SK-N-SH treated with all-trans-retinoic acid at 6 μM for 48 hours (cell line): Measurements from ENCODE around the gene ATP6V1C2.

Experiments used
- ATAC-seq: fragments of 200-7000 bp; cut with Tn5 transposase; 3 replicates; pipeline ENCODE4 v1.9.1; 2020; ENCODE audit warnings: mild to moderate bottlenecking, moderate library complexity
- ARNTL ChIP-seq: fragments of 450-650 bp; formaldehyde crosslinking; IDR thresholded peaks from 2 replicates; pipeline ENCODE4 v1.5.0; 2020; ENCODE audit warnings: low read depth, mild to moderate bottlenecking, moderate library complexity, borderline replicate concordance
- BACH2 ChIP-seq: fragments of 250-450 bp; sonication (Bioruptor Pico); IDR thresholded peaks from 2 replicates; pipeline ENCODE4 v1.9.0; 2021; ENCODE audit warnings: mild to moderate bottlenecking, borderline replicate concordance
- CSDC2 ChIP-seq: fragments of 250-450 bp; sonication (Bioruptor Pico); IDR thresholded peaks from 2 replicates; pipeline ENCODE4 v1.5.0; 2020; ENCODE audit warnings: mild to moderate bottlenecking, moderate library complexity
- ESRRG ChIP-seq: fragments of 250-450 bp; sonication (Bioruptor Pico); IDR thresholded peaks from 2 replicates; pipeline ENCODE4 v1.6.1; 2021; ENCODE audit warnings: mild to moderate bottlenecking
- GLIS3 ChIP-seq: fragments of 250-450 bp; sonication (Bioruptor Pico); IDR thresholded peaks from 2 replicates; pipeline ENCODE4 v1.5.0; 2020; ENCODE audit warnings: mild to moderate bottlenecking, moderate library complexity
- ISL1 ChIP-seq: fragments of 250-450 bp; sonication (Bioruptor Pico); IDR thresholded peaks from 2 replicates; pipeline ENCODE4 v2.1.2; 2022; ENCODE audit warnings: mild to moderate bottlenecking, moderate library complexity
- PATZ1 ChIP-seq: fragments of 250-450 bp; sonication (Bioruptor Pico); IDR thresholded peaks from 2 replicates; pipeline ENCODE4 v1.8.0; 2020; ENCODE audit warnings: mild to moderate bottlenecking, moderate library complexity, borderline replicate concordance
- PPARA ChIP-seq: fragments of 250-450 bp; sonication (Bioruptor Pico); IDR thresholded peaks from 2 replicates; pipeline ENCODE4 v1.5.0; 2020; ENCODE audit warnings: mild to moderate bottlenecking, borderline replicate concordance
- SNAI2 ChIP-seq: fragments of 250-450 bp; sonication (Bioruptor Pico); IDR thresholded peaks from 2 replicates; pipeline ENCODE4 v1.5.0; 2020; ENCODE audit warnings: mild to moderate bottlenecking, moderate library complexity
- TCF4 ChIP-seq: fragments of 250-450 bp; sonication (Bioruptor Pico); IDR thresholded peaks from 2 replicates; pipeline ENCODE4 v1.8.0; 2021; ENCODE audit warnings: mild to moderate bottlenecking, moderate library complexity, borderline replicate concordance
- TOX ChIP-seq: fragments of 250-450 bp; sonication (Bioruptor Pico); IDR thresholded peaks from 2 replicates; pipeline ENCODE4 v1.8.0; 2021; ENCODE audit warnings: mild to moderate bottlenecking, moderate library complexity, borderline replicate concordance
- ZC3H10 ChIP-seq: fragments of 250-450 bp; sonication (Bioruptor Pico); IDR thresholded peaks from 2 replicates; pipeline ENCODE4 v1.5.1; 2021; ENCODE audit warnings: mild to moderate bottlenecking, moderate library complexity
- ZFP3 ChIP-seq: fragments of 250-450 bp; sonication (Bioruptor Pico); IDR thresholded peaks from 2 replicates; pipeline ENCODE4 v1.5.0; 2020; ENCODE audit warnings: mild to moderate bottlenecking, moderate library complexity
- ZNF565 ChIP-seq: fragments of 450-650 bp; formaldehyde crosslinking; conservative IDR thresholded peaks from 2 replicates; pipeline ENCODE4 v1.5.0; 2020; ENCODE audit warnings: low read depth, mild to moderate bottlenecking, moderate library complexity
- ZNF70 ChIP-seq: fragments of 450-650 bp; formaldehyde crosslinking; IDR thresholded peaks from 2 replicates; pipeline ENCODE4 v1.5.0; 2020; ENCODE audit warnings: mild to moderate bottlenecking, moderate library complexity
- ZNF8 ChIP-seq: fragments of 450-650 bp; formaldehyde crosslinking; IDR thresholded peaks from 2 replicates; pipeline ENCODE4 v1.5.0; 2020; ENCODE audit warnings: mild to moderate bottlenecking, moderate library complexity
- TF ChIP-seq, protein P1 (sequence below): fragments of 250-450 bp; sonication (Bioruptor Pico); IDR thresholded peaks from 2 replicates; pipeline ENCODE4 v1.5.0; 2020; ENCODE audit warnings: mild to moderate bottlenecking, moderate library complexity
- TF ChIP-seq, protein P2 (sequence below): fragments of 250-450 bp; sonication (Bioruptor Pico); IDR thresholded peaks from 2 replicates; pipeline ENCODE4 v1.5.1; 2020; ENCODE audit warnings: low read depth, mild to moderate bottlenecking, moderate library complexity
- TF ChIP-seq, protein P3 (sequence below): fragments of 250-450 bp; sonication (Bioruptor Pico); IDR thresholded peaks from 2 replicates; pipeline ENCODE4 v1.8.0; 2021; ENCODE audit warnings: low read depth, mild to moderate bottlenecking, moderate library complexity, borderline replicate concordance

Gene ATP6V1C2

GRCh38 chr2:10732924-10733565 lies 11.6 kb downstream of the ATP6V1C2 start:
- TF ChIP-seq ESRRG: no peak
- no peak for TF ChIP-seq ZFP3 (CRISPR knock-in tag)
- no peak for TF ChIP-seq ARNTL
- no peak for TF ChIP-seq ISL1 (CRISPR knock-in tag)
- TF ChIP-seq, protein P1, sequence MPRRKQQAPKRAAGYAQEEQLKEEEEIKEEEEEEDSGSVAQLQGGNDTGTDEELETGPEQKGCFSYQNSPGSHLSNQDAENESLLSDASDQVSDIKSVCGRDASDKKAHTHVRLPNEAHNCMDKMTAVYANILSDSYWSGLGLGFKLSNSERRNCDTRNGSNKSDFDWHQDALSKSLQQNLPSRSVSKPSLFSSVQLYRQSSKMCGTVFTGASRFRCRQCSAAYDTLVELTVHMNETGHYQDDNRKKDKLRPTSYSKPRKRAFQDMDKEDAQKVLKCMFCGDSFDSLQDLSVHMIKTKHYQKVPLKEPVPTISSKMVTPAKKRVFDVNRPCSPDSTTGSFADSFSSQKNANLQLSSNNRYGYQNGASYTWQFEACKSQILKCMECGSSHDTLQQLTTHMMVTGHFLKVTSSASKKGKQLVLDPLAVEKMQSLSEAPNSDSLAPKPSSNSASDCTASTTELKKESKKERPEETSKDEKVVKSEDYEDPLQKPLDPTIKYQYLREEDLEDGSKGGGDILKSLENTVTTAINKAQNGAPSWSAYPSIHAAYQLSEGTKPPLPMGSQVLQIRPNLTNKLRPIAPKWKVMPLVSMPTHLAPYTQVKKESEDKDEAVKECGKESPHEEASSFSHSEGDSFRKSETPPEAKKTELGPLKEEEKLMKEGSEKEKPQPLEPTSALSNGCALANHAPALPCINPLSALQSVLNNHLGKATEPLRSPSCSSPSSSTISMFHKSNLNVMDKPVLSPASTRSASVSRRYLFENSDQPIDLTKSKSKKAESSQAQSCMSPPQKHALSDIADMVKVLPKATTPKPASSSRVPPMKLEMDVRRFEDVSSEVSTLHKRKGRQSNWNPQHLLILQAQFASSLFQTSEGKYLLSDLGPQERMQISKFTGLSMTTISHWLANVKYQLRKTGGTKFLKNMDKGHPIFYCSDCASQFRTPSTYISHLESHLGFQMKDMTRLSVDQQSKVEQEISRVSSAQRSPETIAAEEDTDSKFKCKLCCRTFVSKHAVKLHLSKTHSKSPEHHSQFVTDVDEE: no peak
- no peak for TF ChIP-seq GLIS3 (CRISPR knock-in tag)
- no peak for TF ChIP-seq TCF4 (CRISPR knock-in tag)
- TF ChIP-seq ZNF70: no peak
- no peak for TF ChIP-seq SNAI2
- no peak for TF ChIP-seq TOX (CRISPR knock-in tag)
- no peak for TF ChIP-seq PPARA
- TF ChIP-seq PATZ1 (CRISPR knock-in tag): no peak
- TF ChIP-seq ZNF565 (CRISPR knock-in tag): no peak
- TF ChIP-seq ZNF8: no peak
- no peak for TF ChIP-seq ZC3H10 (CRISPR knock-in tag)
- TF ChIP-seq, protein P2, sequence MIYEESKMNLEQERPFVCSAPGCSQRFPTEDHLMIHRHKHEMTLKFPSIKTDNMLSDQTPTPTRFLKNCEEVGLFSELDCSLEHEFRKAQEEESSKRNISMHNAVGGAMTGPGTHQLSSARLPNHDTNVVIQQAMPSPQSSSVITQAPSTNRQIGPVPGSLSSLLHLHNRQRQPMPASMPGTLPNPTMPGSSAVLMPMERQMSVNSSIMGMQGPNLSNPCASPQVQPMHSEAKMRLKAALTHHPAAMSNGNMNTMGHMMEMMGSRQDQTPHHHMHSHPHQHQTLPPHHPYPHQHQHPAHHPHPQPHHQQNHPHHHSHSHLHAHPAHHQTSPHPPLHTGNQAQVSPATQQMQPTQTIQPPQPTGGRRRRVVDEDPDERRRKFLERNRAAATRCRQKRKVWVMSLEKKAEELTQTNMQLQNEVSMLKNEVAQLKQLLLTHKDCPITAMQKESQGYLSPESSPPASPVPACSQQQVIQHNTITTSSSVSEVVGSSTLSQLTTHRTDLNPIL (CRISPR knock-in tag): no peak
- no peak for TF ChIP-seq BACH2 (CRISPR knock-in tag)
- no peak for TF ChIP-seq CSDC2 (CRISPR knock-in tag)
- TF ChIP-seq, protein P3, sequence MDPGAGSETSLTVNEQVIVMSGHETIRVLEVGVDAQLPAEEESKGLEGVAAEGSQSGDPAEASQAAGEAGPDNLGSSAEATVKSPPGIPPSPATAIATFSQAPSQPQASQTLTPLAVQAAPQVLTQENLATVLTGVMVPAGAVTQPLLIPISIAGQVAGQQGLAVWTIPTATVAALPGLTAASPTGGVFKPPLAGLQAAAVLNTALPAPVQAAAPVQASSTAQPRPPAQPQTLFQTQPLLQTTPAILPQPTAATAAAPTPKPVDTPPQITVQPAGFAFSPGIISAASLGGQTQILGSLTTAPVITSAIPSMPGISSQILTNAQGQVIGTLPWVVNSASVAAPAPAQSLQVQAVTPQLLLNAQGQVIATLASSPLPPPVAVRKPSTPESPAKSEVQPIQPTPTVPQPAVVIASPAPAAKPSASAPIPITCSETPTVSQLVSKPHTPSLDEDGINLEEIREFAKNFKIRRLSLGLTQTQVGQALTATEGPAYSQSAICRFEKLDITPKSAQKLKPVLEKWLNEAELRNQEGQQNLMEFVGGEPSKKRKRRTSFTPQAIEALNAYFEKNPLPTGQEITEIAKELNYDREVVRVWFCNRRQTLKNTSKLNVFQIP (CRISPR knock-in tag): no peak
- no peak for ATAC-seq

GRCh38 chr2:10733566-10733925 lies 12.1 kb downstream of the ATP6V1C2 start:
- no peak; the same call in 1 of the 3 replicates for ATAC-seq
- TF ChIP-seq TCF4 (CRISPR knock-in tag) (no peak), ZNF565 (CRISPR knock-in tag) (no peak), ARNTL (no peak), TOX (CRISPR knock-in tag) (no peak), CSDC2 (CRISPR knock-in tag) (no peak), ZNF70 (no peak), PPARA (no peak), SNAI2 (no peak), ZFP3 (CRISPR knock-in tag) (no peak), ZC3H10 (CRISPR knock-in tag) (no peak), BACH2 (CRISPR knock-in tag) (no peak)
- TF ChIP-seq, protein P2 (CRISPR knock-in tag): no peak
- TF ChIP-seq, protein P3 (CRISPR knock-in tag): no peak
- TF ChIP-seq, protein P1: no peak
